ENCODE data around the gene TMC6.

Gene TMC6

GRCh38 chr17:78135858-78136500 is 7.4 kb upstream of the TMC6 start:
- DNase-seq = no peak

GRCh38 chr17:78134899-78135385 is 6.4 kb upstream of the TMC6 start:
- DNase-seq = no peak

DNA sequence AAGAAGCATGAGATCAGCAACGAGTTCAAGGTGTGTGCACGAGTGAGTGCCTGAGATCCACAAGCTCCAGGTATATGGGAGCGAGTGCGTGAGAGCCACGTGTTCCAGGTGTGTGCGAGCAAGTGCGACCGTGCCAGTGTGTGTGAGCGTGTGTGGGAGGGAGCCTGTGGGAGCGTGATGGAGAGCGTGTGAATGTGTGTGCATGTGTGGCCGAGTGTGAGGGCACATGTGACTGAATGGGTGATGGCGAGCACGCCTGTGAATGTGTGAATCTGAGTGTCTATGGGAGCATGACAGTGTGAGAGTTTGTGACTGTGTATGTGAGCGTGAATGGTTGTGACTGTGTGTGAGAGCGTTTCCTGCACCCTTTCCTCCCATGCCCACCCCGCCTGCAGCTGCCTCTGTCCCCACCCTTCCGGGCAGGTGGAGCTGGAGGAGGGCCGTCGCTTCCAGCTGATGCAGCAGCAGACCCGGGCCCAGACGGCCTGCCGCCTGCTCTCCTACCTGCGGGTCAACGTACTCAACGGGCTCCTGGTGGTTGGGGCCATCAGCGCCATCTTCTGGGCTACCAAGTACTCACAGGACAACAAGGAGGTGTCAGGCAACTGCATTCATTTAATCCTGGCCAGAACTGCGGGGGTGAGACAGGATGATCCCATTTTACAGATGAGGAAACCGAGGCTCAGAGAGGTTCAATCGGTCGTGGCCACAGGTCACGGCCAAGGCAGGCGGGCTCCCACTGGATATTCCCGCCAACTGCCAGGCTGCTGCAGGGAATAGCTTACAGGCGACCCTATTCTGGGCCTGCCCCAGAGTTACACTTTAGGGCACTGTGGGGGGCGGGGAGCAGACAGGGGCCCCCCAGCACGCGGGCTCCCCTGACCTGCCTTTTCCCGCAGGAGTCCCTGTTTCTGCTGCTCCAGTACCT is 5.7 kb upstream of the TMC6 start:
- DNase-seq = peak in 12 of 56 donors; percentile 18 to 63 (median 32)

- DNase-seq = no peak
Measured at GRCh38 chr17:78133179-78133951, 4.8 kb upstream of the TMC6 start.

- DNase-seq = peak in 1 of 56 donors; percentile 32
Measured at GRCh38 chr17:78132767-78133178, 4.2 kb upstream of the TMC6 start.

DNA sequence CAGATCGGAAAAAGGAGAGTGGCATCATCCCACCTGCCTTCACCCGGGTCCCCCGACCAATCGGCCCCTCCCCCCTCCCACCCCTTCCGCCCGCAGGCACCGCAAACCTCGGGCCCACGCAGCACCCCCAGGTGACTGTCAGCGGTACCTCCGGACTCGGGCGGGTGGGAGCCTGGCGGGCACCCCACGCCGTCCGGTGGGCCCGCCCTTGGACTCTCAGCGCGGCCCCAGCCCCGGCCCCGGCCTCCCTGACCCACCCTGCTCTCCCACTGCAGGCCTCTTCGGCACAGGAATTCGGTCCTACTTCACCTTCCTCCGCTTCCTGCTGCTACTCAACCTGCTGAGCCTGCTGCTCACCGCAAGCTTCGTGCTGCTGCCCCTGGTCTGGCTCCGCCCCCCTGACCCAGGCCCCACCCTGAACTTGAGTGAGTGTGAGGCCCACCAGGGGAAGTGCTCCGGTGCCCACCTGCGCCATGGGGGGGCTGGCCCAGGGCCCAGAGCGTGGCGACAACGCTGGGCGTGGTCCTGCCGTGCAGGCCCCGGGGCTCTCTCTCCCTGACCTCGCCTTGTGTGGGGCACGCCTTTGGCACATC is 3.6 kb upstream of the TMC6 start:
- DNase-seq = no peak

- DNase-seq = peak in 35 of 56 donors; percentile 17 to 82 (median 47)
Measured at GRCh38 chr17:78131172-78132083, 2.9 kb upstream of the TMC6 start.

GRCh38 chr17:78130437-78131101 is 2.0 kb upstream of the TMC6 start, which contains the start of gene TMC8:
Gene TMC8, plus strand, starts transcription at chr17:78130771. Its CDS starts 818 bp downstream, at chr17:78131589.
- peak in 4 of 56 donors; percentile 18 to 25 (median 22) for DNase-seq

- no peak for DNase-seq
Measured at GRCh38 chr17:78130090-78130436, 1.5 kb upstream of the TMC6 start.

GRCh38 chr17:78129351-78130089 is 965 bp upstream of the TMC6 start:
- DNase-seq = no peak

DNA sequence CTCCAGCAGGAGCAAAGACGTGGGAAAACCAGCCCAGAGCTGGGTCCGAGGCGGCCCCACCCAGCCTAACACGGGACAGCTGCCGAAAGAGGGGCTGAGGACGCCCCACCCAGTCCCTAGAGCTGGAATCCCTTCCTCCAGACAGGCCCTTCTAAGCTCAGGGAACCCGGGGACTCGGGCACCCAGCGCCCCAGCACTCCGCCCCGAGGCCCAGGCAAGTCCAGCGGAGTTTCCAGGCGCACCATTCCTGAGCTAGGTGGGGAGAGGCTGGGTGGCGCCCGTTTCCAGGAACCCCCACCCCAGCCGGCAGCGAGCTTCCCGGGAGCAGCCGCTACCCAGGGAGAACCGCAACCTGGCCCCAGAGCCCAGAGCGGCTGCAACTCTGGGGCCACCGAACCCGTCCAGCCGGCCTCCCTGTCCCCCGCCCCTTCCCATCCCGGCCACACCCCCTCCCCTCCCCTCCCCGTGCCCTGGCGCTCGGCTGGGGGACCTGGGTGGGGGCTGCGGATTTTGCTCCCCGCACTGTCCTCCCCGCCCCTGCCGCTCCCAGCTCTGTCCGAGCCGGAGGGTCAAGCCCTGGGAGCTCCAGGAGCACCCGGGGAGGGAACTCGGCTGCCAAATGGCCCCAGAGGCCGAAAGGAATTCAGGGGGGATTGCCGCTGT is 536 bp downstream of the TMC6 start:
- DNase-seq = peak in 24 of 56 donors; percentile 25 to 82 (median 59)

DNA sequence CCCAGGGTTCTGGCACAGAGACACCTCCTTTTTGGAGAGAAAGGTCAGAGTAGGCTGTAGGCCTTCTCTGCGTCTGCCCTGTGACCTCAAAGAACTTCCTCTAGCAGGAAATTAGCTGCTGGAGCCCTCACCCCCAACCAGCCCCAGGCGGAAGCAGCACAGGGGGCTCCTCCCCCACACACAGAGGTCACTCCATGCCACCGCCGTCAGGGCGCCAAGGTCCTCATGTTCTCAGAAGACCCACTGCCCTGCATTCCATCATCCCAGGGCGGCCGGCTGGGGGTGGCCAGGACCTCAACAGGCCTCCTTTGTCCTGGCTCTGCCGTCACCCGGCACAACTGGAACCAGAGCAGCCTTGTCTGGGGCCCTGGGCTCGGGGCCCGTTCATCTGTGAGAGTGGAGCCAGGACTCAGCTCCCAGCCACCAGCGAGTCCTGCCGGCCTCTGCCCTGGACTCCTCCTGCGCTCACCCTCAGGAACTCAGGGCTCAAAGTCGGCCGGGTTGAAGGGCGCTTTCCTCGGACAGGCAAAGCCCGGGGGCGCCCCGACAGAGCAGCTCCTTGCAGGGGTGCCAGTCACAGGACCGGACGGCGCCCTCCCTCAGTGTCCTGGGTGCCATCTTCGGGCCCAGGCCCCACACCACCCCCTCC is 1.2 kb downstream of the TMC6 start:
- peak in 54 of 56 donors; percentile 43 to 93 (median 84) for DNase-seq

- no peak for DNase-seq
Measured at GRCh38 chr17:78126895-78127238, 1.7 kb downstream of the TMC6 start.

- peak in 1 of 56 donors; percentile 54 for DNase-seq
Measured at GRCh38 chr17:78125976-78126894, 2.3 kb downstream of the TMC6 start.

DNA sequence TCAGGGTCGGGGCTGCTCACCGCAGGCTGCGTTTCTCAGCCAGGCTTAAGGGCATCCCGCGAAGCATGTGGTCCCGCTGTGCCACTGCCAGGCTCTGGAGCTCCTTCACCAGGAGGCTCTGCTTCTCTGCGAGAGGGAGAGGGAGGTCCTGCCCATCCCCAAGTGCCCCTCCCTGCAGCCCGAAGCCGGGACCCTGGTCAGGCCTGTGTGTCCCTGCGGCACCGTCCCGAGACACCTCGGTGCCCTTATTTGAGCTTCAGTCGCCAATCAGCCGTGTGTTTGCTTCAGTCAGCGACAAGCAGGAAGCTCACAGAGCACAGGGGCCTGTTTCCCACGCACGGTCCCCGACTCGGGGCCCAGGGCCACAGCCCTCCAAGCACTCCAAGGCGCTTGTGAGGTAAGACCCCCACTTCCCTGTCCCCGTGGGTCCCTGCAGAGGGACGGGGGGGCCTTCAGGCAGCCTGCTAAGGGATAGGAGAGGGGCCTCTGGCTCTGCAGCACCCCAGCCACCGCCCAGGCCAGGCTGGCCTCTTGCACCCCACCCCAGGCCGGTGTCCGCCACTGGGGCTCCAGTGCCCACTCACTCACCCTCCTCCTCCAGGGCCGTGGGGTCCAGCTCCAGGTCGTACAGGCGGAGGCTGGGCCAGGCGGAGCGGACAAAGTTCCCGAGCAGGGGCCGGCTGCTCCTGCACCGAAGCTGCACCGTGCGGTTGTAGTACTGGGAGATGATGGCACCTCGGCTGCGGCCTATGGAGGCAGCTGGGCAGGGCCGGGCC is 3.2 kb downstream of the TMC6 start:
- DNase-seq = no peak

GRCh38 chr17:78124836-78125137 is 3.8 kb downstream of the TMC6 start:
- no peak for DNase-seq
